DMS 273 treated with DMSO at 0.1 percent for 48 hours (cell line): ENCODE data around the gene HPS5.
"Not testable (repeated sequence)": the region's sequence is repeated elsewhere in the genome, so short reads cannot be mapped to it uniquely, and the experiment has no call there.

Source experiments
- DNase-seq: peaks from one replicate; lab custom pipeline; 2025; lab: John Stamatoyannopoulos, UW

The HPS5 gene

DNA sequence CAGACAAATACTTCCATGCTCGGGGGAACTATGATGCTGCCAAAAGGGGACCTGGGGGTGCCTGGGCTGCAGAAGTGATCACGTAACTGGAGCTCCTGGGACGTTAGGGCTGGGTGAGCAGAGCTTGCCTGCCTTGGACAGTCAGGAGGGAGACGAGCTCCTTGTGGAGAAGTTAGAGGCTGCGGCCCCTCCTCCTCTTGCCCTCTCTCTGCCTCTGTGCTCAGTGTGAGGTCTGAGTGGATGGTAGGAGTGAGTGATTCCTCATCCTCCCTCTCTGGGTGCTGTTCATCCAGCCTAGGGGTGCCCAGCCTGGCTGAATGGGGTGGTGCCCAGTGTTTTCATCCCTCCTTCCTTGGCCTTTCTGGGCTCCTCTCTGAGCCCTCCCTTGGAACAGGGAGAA is 52.7 kb downstream of the HPS5 start:
- not testable (repeated sequence) for DNase-seq

DNA sequence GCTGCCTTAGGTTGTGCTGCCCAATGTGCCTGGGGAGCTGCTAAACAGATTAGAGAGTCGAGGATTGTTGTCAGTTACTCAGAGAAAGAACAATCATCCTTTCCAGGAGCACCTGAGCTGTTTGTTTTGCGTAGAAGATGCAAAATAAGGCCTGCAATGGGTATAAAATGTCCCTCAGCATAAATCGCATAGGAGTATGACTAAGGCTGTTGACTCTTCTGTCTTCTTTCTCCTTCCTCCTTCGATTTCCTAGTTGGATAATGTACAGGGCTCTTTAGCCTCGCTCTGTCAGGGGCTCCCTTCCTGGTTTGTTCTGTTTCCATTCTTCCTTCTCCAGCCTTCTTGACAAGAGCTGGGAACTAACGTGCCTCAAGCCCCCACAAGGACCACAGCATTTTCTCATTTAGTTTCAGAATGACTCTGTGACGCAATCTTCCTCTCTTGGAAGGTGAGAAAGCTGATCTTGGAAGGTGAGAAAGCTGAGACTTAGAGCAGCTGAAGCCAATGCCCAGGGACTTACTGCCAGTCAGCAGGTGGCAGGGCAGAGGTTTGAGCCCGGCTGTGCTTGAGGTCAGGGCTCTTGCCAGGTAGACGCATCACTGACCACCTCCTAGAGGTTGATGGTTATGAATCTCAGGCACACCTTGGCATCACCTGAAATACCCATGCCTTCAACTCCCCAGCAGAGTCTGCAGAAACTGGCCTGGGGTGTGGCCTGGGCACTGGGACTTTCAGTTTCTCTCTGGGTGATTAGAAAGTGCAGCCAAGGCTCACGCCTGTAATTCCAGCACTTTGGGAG is 54.4 kb downstream of the HPS5 start:
- not testable (repeated sequence) for DNase-seq

DNA sequence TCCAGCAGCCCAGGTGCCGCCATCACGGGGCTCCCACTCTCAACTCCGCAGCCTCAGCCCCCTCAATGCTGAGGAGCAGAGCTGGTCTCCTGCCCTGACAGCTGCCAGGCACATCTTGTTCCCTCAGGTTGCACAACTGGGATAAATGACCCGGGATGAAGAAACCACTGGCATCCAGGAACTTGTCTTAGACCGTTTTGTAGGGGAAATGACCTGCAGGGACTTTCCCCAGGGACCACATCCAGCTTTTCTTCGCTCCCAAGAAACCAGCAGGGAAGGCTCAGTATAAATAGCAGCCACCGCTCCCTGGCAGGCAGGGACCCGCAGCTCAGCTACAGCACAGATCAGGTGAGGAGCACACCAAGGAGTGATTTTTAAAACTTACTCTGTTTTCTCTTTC is 56.0 kb downstream of the HPS5 start, which contains the start of gene SAA1:
TSS of gene SAA1 (plus strand) at position 316 of the 400 bp plus-strand sequence. CDS start 624 bp downstream, outside the sequence.
- DNase-seq: no peak

DNA sequence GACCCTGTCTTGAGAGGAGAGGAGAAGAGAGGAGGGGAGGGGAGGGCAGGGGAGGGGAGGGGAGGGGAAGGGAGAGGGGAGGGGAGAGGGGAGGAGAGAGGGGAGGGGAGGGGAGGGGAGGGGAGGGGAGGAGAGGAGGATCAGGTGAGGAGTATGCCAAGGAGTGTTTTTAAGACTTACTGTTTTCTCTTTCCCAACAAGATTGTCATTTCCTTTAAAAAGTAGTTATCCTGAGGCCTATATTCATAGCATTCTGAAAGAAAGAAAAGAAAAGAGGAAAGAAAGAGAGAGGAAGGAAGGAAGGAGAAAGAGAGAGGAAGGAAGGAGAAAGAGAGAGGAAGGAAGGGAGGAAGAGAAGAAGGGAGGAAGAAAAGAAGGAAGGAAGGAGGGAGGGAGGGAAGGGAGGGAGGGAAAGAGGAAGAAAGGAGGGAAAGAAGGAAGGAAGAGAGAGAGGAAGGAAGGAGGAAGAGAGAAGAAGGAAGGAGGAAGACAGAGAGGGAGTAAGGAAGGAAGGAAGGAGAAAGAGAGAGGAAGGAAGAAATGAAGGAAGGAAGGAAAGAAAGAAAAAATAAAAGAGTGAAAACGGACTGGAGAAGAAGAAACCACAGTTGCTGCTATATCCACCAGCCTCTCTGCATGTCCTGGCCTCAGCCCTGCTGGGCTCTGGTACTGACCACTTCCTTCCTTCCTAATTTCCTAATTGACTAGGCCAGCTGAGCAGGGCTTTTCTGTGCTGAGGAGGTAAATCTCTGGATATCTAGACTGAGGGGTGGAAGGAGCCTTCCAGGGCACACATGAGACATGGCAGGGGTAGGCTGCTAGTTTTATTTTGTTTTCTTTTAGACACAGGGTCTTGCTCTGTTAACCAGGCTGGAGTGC is 57.0 kb downstream of the HPS5 start:
- no peak for DNase-seq

DNA sequence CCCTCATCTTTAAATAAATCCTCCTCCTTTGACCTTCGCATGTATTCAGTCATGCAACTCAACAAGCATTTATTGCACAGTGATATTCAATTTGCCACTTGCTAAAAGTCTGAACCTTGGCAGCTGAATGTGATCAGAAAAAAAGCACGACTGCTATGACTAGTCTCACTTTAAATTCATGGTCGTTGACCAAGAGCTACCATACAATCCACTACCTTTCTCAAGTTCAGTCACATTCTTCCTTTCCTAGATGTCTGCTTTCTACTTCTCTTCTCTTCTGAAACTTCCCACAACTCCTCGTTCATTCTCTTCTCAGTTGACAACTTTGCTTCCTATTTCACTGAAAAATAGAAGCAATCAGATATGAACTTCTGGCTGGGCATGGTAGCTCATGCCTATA is 57.9 kb downstream of the HPS5 start:
- DNase-seq: no peak

DNA sequence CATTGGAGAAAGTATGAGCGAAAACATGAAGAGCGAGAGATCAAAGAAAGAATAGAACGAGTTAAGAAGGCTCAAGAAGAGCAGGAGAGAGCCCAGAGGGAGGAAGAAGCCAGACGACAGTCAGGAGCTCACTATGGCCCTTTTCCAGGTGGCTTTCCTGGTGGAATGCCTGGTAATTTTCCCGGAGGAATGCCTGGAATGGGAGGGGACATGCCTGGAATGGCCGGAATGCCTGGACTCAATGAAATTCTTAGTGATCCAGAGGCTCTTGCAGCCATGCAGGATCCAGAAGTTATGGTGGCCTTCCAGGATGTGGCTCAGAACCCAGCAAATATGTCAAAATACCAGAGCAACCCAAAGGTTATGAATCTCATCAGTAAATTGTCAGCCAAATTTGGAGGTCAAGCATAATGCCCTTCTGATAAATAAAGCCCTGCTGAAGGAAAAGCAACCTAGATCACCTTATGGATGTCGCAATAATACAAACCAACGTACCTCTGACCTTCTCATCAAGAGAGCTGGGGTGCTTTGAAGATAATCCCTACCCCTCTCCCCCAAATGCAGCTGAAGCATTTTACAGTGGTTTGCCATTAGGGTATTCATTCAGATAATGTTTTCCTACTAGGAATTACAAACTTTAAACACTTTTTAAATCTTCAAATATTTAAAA is 59.1 kb downstream of the HPS5 start:
- not testable (repeated sequence) for DNase-seq

DNA sequence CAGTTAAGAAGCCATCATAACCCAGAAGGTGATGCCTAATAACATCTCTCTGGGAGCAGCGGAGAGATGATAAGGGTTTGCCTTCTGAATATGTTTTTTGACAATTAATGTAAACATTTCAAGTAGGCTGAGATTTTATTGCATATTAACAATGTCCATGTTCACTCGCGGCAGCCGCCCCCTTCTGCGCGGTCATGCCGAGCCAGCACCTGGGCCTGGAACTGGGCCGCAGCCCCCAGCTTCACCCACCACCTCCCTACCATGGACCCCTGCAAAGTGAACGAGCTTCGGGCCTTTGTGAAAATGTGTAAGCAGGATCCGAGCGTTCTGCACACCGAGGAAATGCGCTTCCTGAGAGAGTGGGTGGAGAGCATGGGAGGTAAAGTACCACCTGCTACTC is 60.2 kb downstream of the HPS5 start:
- no peak for DNase-seq

DNA sequence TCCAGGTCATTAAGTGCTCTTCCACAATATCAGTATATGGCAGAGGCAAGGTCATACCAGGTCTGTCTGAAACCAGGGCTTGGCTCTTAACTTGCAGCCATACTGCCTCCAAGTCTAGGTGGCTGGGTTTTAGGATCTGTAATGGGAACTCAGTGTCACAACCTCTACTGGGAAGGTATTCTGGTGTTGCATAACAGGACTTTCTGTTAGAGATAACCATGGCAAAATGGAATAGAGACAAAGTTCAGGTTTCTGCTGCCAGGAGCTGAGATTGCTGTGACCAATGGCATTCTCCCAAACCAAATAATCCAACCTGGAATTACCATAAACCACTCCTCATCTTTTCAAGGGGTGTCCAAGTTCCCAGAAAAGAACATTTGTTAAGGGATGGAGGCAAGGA is 62.7 kb downstream of the HPS5 start:
- DNase-seq: no peak

DNA sequence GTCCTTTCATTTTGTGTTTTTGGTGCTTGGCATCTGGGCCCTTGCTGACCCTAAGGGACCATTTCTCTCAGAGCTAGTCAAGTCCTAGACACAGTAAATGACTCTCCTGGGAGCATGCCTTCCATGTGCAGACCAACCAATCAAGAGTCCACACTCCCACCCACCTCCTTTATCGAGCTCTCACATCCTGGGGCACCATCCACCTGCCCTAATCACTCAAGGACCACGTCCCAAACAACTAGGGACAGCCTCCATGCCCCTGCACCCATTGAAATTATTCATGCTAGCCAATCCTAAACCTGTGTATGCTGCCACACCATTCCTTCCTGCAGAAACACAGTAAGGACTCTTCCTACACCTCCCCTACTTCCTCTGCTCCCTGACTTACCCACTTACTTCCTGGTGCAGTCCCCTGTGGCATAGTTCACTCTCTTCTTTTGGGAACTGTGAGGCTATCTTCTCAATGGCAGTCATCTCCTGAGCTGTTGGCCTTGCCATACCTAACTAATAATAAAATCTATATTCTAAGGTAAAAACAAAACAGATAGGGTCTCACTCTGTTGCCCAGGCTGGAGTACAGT is 67.1 kb downstream of the HPS5 start:
- no peak for DNase-seq

DNA sequence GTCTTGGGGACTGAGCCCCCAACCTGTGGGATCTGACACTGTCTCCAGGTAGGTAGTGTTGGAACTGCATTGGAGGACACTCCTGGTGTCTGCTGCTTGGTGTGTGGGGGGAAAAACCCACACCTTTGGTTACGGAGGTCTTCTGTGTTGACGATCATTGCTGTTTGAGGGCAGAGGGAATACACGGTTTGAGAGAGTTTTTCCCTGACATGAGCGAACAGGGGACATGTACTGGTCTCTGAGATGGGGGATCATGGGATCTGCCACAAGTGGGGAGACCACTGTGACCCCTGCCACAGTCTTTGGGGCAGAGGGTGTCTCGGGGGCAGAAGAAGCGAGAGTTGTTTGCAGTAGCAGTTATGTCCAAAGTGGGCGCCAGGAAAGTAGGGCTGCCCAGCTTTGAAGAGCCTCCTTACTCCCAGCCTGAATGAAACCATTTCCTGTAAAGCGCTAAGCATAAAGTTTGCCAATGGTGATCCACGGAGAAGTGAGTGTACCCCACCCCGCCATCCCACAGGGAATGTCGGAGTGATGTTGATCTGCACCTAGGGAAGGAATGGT is 68.1 kb downstream of the HPS5 start:
- DNase-seq: no peak

DNA sequence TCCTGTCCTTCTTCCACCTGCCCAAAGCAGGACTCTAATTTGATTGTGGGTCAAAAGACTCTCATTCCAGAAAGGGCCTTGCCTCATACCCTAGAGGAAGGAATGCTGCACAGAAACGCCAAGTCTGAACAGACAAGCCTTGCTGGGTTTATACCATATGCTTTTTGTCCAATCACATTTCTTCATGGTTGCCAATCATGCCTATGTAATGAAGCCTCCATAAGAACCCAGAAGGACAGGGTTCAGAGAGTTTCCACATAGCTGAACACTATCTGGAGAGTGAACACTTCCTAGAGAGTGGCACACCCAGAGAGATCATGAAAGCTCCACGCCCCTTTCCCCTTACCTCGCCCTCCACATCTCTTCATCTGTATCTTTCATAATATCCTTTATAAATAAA is 68.7 kb downstream of the HPS5 start:
- no peak for DNase-seq

DNA sequence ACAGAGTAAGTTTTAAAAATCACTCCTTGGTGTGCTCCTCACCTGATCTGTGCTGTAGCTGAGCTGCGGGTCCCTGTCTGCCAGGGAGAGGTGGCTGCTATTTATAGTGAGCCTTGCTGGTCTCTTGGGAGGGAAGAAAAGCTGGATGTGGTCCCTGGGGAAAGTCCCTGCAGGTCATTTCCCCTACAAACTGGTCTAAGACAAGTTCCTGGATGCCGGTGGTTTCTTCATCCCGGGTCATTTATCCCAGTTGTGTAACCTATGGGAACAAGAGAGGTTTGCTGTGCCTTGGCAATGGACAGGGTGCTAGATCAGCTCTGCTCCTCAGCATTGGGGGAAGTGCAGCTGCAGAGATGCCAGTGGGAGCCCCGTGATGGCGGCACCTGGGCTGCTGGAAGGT is 73.4 kb downstream of the HPS5 start, which contains the start of gene SAA2:
TSS of gene SAA2 (minus strand) at position 108 of the 400 bp plus-strand sequence. CDS start 657 bp downstream, outside the sequence.
- DNase-seq: no peak

DNA sequence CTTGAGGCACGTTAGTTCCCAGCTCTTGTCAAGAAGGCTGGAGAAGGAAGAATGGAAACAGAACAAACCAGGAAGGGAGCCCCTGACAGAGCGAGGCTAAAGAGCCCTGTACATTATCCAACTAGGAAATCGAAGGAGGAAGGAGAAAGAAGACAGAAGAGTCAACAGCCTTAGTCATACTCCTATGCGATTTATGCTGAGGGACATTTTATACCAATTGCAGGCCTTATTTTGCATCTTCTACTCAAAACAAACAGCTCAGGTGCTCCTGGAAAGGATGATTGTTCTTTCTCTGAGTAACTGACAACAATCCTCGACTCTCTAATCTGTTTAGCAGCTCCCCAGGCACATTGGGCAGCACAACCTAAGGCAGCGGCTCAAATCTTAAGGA is 74.8 kb downstream of the HPS5 start:
- not testable (repeated sequence) for DNase-seq

DNA sequence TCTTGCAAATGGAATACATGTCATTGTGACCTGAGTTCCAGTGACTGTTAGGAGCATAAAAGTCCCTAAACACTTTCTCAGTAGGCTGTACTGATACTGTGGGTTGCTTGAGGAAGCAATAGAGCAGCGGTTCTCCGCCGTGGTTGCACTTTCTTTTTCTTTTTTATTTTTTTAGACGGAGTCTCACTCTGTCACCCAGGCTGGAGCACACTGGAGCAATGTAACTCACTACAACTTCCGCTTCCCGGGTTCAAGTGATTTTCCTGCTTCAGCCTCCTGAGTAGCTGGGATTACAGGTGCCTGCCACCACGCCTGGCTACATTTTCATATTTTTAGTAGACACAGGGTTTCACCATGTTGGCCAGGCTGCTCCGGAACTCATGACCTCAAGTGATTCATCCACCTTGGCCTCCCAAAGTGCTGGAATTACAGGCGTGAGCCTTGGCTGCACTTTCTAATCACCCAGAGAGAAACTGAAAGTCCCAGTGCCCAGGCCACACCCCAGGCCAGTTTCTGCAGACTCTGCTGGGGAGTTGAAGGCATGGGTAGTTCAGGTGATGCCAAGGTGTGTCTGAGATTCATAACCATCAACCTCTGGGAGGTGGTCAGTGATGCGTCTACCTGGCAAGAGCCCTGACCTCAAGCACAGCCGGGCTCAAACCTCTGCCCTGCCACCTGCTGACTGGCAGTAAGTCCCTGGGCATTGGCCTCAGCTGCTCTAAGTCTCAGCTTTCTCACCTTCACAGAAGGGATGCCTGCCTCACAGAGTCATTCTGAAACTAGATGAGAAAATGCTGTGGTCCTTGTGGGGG is 75.4 kb downstream of the HPS5 start:
- DNase-seq: not testable (repeated sequence)

DNA sequence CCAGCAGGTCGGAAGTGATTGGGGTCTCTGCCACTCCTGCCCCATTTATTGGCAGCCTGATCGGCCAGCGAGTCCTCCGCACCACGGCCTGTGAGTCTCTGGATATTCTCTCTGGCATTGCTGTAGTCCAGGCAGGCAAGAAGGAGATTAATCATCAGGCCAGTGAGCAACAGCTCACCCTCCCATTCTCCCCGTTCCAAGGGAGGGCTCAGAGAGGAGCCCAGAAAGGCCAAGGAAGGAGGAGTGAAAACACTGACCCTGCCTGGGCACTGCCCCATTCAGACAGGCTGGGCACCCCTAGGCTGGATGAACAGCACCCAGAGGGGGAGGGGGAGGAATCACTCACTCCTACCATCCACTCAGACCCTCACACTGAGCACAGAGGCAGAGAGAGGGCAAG is 76.5 kb downstream of the HPS5 start:
- no peak for DNase-seq

DNA sequence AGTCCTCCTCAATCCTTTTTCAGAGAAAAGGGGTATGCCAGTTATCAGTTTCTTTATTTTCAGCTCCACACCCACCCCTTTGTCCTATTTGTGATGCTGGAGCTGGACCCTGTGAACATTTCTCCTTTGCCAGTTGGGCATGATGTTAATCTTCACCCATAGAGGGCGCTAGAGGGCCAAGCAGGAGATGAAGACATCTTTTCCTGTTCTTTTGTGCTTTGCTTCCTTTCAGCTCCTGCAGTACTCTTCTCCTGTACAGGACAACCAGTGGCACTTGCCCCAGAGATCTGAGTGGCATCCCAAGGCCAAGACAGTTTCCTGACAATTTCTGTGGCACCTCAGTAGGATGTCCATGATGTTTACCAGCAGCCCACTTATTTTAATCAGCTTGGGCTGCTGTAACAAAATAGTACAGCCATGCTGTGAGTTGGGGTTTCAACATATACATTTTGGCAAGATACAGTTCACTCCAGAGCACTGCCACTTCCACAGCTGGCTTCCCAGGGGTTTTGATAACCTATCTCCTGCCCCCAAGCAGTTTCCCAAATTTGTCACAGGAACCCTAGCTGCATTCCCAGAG is 78.1 kb downstream of the HPS5 start:
- DNase-seq: peak; percentile 3

DNA sequence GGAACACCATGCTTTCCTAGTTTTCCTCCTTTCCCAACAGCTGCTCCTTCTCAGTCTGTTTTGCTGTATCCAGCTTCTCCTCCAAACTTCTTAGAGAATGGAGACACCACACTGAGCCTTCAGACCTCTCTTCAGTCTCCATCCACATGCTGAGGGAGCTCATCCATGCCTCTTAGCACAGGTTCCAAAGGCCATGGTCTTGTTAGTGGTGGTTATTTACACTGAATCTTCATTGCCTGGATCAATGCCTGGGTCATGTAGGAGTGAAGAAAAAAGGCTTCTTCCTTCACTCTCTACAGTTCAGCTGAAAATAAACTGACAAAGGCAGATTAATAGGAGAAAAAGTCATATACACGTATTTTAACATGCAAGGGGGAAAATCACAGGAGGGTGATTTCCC is 82.3 kb downstream of the HPS5 start:
- no peak for DNase-seq

DNA sequence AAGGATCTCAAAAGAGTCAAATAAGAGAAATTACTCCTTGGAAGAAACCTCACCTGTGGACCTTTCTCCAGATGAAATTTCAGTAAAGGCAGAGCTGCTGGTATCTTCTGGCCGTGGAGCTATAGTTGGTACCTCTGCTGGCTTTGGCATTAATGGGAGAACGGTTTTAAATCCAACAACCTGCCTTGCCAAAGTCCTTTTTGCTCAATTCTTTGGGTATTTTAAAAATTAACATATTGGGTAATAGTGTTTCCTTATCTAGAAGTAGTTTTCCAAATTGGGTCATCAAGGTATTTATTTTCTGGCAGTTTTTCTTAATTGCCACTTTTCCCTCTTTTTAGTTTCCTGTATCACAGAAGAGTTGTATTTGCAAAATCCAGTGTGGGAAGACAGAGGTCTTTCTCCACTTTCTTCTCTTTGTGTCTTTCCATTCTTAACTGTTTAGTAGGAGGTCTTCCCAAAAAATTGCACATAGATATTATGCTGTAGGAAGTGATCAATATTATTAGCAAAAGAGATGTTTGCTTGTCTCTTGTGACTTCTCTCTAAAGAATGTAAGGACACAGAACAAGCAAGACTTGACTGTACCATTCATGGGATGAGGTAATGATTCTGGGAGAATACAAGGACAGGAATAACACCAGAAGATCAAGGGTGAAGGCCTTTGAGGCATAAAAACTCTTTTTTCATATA is 85.1 kb downstream of the HPS5 start, which contains the start of gene SAA4:
TSS of gene SAA4 (minus strand) at position 139 of the 693 bp plus-strand sequence. CDS start 876 bp downstream, outside the sequence.
- DNase-seq: no peak
